Lung microvascular endothelial cell (primary cell): ENCODE measurements around the gene DSC2. TPM values are rescaled to one million over a fixed set of nuclear protein-coding genes. Genes with fewer than 3 reads are reported as not detected.
"Not testable (repeated sequence)": the region's sequence is repeated elsewhere in the genome, so short reads cannot be mapped to it uniquely, and the experiment has no call there.

Experiments used
- DNase-seq, 2 donors: peaks; one replicate each; pipeline versions ENCODE4 v3.0.0 to v3.0.0-alpha.2; 2010; ENCODE audit warnings: low read depth in 2 of 2
- total RNA-seq: library from RNA; depleted of rRNA; stranded (reverse); fragments of >200 nt; gene quantifications from 2 replicates; pipeline ENCODE4 v1.2.1, GENCODE V29; 2014

The DSC2 gene
- under 0.01 TPM in 2 replicates for total RNA-seq

DNA sequence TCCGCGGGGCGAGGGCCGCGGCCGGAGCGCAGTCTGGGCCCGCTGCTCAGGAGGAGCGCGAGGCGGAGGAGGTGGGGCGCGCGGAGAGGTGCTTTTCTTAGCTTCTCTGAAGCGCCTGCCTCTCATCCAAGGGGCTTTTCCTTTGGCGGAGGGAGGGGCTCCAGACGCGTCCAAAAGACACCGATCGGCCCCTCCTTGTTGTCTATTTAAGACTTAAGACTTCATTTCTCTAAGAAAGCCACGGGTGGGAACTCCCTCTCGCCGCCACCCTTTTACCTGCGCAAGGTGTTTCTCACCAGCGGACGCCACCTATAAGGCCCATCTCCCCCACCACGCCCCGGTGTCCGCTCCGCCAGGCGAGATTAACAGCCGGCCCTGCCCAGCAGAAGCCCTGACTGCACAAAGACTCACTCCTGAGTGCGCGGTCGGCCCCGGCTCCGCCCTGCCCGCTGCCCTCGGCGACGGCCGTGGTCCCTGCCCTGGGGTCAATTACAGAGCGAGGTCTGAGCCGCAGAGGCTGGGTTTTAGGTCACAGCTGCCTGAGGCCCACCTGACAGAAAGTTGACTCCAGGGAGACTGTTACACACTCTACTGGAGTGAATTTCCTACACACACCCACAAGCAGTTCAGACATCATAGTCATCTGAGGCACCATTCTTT lies at the start of gene DSC2:
Gene DSC2 (minus strand): TSS at position 397 of the 660 bp plus-strand sequence. CDS start 450 bp downstream, outside the sequence.
- no peak for DNase-seq

GRCh38 chr18:31149351-31149750 lies 47.1 kb upstream of the DSC2 start:
- DNase-seq = no peak

GRCh38 chr18:31148600-31148999 lies 46.4 kb upstream of the DSC2 start:
- DNase-seq = no peak

- no peak for DNase-seq
Observed at GRCh38 chr18:31146809-31147208, 44.6 kb upstream of the DSC2 start.

DNA sequence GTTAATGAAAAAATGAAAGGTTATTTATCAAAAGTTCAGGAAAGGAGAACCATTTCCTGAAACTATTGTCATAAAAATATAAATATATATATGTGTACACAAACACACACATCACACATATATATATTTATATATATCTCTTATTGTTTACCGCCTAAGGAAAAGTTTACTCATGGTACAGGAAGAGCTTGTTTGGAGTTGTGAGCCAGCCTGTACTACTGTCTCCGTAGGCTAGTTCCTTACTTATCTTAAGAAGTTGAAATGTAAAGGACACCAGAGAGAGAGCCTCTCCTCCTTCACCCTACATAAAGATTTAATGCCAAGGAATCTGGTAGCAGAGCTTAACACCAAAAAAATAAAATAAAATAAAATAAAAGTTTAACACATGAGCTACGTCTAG lies 40.8 kb upstream of the DSC2 start:
- no peak for DNase-seq

DNA sequence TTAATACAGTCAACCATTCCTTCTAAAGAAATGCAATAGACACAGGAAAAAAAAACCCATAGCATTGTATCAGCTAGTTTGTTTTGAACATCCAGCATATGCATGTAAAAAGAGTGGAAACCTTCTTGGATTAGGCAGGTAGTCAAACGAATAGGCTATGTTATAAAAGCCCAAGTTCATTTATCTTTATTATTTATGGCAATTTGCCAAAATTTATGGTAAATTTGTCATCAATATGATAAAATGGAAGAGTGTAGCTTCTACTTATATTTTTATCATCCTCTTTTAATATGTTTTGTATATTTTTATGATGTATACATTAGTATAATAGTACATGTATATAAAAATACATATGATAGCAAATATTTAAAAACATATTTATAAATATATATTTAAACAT lies 36.5 kb upstream of the DSC2 start:
- no peak for DNase-seq

DNA sequence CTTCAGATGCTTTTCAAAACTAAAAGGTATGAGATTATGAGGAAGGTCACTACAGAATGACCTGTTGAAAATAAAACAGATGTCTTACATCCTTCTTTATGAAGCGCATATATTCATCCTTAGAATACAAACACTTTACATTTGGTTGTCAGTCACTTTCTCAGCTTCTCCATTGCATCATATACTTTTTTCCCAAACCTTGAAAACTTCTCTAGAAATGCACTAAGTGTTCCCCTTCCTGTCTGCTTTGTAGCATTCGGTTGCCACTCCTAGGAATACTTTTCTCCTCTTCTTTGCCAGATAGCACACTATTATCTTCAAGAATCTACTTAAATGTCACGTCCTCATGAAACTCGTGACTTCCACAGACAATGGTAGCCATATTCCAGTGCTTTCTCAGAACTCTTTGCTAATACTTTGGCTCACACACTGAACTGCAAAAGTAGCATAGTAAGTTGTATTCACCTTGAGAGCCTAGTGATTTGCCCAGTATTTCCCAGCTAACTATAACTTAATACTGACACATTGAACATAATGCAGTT lies 32.8 kb upstream of the DSC2 start:
- no peak for DNase-seq

DNA sequence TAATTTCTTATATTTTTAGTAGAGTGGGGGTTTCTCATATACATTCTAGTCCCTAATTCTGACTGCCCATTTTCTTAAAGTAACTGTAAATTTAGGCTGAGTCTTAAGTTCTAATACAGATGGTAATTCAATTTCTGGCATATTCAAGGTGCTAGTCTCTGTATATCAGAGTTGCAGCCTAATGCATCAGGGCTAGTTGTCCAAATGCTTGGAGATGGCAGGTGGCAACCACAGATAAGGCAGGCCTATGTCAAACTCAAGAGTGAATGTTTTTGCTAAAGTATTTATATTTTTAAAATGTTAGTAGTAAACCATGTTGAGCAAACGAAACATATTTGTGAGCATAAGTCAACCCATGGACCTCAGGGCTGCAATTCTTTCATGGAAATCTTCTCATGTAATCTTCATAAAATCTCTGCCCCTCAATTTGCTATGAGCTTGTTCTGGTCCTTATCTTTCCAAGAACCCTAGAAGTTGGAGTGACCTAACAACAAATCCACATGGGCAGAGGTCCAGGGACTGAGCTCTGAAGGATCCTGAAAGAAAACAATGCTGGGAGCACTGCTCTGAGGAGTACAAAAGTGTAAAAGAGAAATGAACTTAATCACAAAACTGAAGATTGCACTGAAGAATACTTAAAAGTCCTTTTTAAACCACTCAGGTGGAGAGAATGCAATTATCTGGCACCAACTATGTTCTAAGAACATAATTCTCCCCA lies 27.3 kb upstream of the DSC2 start:
- no peak for DNase-seq

GRCh38 chr18:31125878-31126277 lies 23.7 kb upstream of the DSC2 start:
- DNase-seq = no peak

- DNase-seq = not testable (repeated sequence)
Observed at GRCh38 chr18:31123125-31123524, 20.9 kb upstream of the DSC2 start.

- no peak for DNase-seq
Observed at GRCh38 chr18:31120594-31120993, 18.4 kb upstream of the DSC2 start.

DNA sequence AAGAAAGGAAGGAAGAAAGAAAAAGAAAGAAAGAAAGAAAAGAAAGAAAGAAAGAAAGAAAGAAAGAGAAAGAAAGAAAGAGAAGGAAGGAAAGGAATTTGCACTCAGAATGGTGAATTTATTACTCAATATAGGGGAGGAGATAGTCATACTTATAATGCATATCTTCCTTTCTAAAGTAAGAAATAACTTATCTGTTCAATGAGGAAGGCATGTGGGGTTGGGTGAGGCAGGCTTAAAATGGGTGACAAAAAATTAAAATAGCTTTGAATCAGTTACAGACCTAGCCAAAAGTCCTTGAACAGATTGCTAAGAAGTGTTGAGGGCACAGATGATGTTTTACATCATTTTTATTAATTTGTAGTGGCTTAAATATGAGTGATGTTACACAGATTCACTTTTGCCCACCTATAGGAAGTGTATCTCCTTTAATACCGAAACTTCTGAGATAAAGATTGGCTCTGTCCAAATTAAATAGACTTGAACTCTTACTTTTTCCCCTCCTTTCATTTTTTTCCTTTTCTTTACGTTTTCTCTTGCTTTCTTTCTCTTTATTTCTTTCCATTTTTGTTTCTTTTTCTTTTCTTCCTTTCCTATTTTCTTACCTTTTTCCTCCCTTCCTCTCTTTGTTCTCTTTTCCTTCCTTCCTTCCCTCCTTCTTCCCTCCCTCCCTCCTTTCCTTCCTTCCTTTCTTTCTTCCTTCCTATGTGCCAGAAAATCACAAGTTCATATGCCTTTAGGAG lies 14.8 kb upstream of the DSC2 start:
- no peak for DNase-seq

GRCh38 chr18:31112804-31113203 lies 10.6 kb upstream of the DSC2 start:
- DNase-seq = no peak

DNA sequence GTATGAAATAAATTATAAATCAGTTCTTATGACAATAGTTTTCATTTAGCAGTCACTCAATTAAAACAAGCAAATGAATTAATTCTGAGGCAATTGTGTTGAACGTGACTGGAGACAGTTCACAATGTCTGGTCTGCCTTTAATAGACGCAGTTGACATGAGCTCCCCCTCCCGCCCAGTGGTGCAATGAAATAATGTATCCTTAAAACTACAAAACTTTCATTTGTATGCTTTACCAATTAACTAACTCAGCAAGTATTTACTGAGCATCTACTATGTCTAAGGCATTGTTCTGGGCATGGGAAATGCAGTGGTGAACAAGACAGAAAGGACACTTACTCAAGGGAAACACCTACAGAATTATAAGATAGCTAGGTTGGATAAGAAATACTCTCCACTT lies 3.5 kb upstream of the DSC2 start:
- DNase-seq = no peak

GRCh38 chr18:31104444-31104843 lies 2.2 kb upstream of the DSC2 start:
- no peak for DNase-seq

DNA sequence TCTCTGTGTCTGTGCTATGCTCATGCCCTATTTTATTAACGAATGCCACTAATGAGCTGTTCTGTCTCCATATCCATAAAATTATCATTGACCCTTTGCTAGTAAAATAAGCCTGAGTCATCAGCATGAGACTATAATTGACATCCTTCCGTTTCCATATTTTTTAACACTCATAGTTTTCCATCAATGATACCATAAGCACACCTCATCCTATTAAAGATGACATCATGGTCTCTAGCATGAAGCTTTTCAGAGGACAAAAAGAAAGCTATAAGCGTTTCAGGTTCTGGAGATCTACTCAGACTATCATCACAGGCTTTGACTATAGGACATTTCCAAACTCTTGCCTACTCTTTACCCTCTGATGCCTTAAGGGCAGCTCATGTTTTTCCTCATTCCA lies 1.2 kb upstream of the DSC2 start:
- DNase-seq = no peak

- DNase-seq = no peak
Observed at GRCh38 chr18:31102941-31103340, 720 bp upstream of the DSC2 start.

GRCh38 chr18:31101183-31102024 lies 817 bp downstream of the DSC2 start:
- DNase-seq = peak in 1 of 2 donors; percentile 19

GRCh38 chr18:31100436-31101182 lies 1.6 kb downstream of the DSC2 start:
- DNase-seq = no peak

DNA sequence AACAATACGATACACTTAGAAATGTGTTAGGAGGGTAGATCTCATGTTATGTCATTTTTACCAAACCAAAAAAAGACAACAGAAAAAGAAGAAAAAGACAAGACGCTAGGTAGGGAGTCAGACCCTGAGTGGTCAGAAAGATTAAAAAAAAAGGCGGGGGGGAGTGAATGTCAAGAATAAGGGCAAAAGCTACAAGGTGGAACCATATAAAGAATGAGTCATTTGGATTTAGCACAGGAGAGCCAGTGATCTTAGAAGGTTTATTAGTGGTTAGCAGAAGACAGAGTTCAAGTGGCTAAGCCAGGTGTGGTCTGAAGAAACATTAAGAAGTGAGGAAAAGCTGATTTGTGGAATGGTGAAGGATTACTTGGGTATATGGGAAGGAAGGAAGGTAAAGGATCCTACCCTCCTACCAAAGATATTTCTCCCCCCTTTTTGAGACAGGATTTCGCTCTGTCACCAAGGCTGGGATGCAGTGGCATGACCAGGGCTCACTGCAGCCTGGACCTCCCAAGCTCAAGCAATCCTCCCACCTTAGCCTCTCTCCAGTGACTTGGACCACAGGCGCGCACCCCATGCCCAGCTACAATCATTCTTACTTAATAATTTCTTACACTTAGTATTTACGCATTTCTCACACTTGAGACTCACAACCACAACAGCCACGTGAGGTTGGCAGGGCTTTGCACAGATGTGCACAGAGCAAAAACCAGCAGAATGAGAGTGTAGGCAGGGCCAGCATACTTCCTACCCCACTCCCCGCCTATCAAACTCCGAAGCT lies 2.6 kb downstream of the DSC2 start:
- no peak for DNase-seq
